Pons (tissue), 1 donor: ENCODE measurements around the gene GPS2.

ENCODE experiments used
- DNase-seq: peaks from one replicate; pipeline ENCODE4 v3.0.0-alpha.2; 2016; ENCODE audit warnings: low spot score

GPS2 gene

GRCh38 chr17:7317161-7317803 is 2.1 kb upstream of the GPS2 start:
- no peak for DNase-seq

GRCh38 chr17:7315570-7316235 is 543 bp upstream of the GPS2 start:
- DNase-seq = no peak

- no peak for DNase-seq
These were observed 1.1 kb downstream of the GPS2 start for GRCh38 chr17:7313890-7314718.

GRCh38 chr17:7313088-7313889 is 1.9 kb downstream of the GPS2 start:
- no peak for DNase-seq

DNA sequence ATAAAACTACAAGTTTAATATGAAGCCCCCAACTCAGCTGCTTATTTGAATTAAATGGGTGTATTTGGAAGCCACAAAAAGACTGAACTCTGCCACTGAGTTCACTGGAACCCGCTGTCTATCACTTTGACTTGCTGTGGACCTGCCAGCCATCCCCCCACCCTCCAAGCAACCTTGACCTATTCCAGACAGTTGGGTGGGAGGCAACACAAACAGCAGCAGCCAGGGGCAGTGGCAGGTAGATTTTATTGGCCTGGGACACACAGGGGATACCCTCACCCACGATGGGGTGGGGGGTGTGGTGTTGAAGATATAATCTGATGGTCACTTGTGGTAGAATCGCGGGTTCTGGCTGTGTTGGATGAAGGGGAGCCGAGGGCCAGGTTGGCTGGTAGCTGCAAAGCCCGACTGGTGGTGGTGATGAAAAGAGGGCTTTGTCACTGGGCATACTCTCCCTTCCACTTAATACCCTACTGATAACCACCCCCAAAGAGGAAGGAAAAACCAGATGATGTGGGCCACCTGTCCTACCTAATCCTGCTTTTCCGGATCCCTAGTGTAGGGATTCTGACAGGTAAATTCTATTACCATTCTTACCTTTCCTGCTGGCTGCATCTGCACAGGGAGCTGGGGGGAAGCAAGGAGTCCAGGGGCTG is 2.6 kb downstream of the GPS2 start:
- no peak for DNase-seq

DNA sequence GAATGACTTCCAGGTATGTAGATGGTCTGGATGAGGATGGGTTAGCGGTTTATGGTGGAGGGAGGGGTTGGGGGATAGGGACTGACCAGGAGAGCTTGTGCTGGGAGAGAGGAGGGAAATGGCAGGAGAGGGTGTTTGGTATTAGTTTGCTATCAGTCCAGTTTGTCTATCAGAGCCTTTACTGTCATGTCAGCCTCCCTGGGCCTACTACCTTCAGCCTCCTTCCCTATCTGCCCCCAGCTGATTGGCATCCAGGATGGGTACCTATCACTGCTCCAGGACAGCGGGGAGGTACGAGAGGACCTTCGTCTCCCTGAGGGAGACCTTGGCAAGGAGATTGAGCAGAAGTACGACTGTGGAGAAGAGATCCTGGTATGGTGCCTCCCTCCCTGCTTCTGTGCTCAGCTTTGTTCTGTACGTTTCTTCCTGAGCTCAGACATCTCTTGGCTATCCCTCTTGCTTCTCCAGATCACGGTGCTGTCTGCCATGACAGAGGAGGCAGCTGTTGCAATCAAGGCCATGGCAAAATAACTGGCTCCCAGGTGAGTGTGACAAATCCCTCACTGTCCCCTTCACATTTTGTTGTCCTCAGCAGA is 4.0 kb downstream of the GPS2 start:
- DNase-seq = no peak

GRCh38 chr17:7309628-7310027 is 5.5 kb downstream of the GPS2 start:
- DNase-seq = no peak

GRCh38 chr17:7308625-7309433 is 6.3 kb downstream of the GPS2 start:
- DNase-seq = peak; percentile 75

DNA sequence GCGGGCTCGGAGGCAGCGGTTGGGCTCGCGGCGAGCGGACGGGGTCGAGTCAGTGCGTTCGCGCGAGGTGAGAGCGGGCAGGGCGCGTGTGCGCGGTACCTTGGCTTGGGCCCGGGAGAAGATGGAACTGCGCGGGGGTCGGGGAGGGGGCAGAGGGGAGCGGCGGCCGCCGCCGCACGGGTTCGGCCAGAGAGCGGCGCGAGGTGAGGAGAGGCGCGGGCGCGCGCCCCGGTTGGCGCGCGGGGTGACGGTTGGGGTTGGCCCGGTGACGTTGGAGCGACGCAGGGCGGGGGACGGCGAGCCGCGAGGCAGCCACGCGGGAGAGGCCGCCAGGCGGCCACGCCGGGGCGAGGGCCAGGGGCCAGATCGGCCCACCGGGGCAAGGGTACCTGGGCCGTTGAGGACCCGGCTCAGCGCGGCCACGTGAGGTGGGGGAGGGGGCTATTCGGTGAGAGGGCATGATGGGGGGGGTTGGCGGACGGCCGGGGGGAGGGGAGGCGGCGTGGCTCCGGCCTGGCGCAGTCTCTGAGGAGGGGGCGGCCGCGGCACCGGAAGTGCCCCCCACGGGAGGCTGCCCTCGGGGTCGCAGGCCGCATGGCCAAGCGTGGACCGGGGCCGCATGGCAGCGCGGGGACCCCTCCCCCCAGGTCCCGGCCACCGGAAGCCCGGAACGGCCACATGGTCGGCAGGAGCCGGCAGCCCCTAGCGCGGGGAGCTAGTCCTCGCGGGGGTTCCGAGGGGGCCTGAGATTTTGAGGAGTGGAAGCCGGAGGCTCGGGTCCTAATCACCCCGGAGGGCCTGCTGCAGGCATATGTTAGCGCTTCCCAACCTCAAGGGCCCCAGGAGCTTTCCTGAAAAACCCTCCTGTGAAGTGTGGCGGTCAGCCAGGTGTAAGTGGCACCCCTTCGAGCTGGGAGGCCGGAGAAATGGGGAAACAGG is 7.2 kb downstream of the GPS2 start:
- no peak for DNase-seq

GRCh38 chr17:7306911-7307685 is 8.1 kb downstream of the GPS2 start, which contains the start of gene EIF5A:
EIF5A (plus strand) TSS chr17:7307628; CDS start chr17:7309636, 2,008 bp downstream.
- DNase-seq = peak; percentile 100

DNA sequence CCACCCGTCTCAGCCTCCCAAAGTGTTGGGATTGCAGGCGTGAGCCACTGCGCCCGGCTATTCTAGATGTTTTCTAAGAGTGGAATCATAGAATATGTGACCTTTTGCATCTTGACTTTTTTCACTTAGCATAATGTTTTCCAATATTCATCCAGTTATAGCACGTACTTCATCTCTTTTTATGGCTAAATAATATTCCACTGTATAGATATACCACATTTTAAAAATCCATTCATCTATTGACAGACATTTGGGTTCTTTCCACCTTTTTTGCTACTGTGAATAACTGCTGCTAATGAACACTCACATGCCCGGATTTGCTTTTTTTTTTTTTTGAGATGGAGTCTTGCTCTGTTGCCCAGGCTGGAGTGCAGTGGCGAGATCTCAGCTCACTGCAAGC is 11.0 kb downstream of the GPS2 start:
- no peak for DNase-seq

DNA sequence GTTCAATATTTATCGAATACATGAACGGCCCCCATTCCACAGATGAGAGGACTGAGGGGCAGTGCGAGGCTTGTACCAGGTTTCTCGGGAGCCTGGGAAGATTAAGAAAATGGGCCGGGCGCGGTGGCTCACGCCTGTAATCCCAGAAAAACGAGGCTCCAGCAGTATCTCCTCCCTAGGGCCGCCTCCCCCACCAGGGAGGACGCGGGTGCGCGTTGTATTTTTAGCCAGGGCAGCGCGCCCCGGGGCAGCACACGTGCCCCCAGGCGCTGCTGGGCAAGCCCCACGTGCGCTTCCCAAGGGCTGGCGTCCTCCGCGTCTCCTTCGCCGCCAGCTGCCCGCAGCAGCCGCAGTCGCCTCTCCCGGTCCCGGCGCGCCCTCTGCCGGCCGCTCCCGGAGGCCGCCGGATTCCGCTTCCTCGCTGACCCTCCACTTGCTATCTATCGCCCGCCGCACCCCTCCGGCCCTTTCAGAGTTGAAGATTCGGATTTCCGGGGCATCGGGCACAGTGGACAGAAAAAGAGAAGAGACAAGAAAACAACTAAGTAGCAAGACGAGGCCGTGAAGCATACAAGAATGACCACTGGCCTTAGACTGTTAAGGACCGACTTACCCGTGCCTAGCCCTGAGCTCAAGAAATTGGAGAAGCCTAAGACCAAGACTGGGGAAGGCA is 18.8 kb downstream of the GPS2 start:
- DNase-seq = peak; percentile 60

GRCh38 chr17:7295230-7296180 is 19.7 kb downstream of the GPS2 start:
- no peak for DNase-seq

GRCh38 chr17:7294614-7295153 is 20.5 kb downstream of the GPS2 start, which contains the start of gene YBX2:
YBX2 (minus strand) TSS chr17:7294639; CDS start chr17:7294500, 139 bp downstream.
- DNase-seq = no peak

DNA sequence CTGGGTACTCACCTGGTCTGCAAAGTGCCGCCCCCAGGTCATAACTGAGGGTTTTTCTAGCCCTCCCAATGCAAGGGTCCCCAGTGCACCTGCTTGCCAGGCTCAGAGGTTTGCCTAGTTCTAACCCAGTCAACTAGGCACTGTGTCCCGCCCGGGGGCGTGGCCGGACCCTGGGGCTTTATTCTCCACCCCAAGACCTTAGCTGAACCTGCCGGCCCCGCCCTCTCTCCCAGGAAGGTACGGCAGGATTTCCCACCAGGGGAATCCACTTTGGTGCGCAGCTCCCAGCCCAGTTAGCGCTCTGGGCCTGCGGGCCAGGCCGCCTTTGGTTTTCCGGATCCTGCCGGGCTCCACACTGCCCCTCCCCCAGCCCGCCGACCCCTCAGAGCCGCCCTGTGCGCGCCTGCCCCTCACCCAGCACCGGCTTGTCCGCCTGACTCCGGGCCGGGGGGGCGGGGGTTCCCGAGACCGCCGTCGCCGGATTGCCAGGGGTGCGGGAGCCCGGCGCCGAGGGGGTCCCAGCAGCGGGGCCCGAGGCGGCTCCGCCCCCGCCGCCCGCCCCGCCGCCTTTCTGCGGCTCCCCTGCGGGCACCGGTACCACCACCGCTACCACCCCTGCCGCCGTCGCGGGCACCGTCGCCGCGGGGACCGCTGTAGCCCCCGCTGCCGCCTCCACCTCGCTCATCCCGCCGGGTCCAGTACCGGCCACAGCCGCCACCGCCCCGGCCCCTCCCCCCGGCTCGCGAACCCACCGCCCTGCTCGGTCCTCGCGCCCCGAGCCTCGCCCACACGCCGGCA is 21.1 kb downstream of the GPS2 start:
- no peak for DNase-seq
